Hippocampal formation (tissue), 2 donors: ENCODE data around the gene POLD3.

Experiments used
- DNase-seq, 2 donors: peaks; one replicate each; lab custom pipeline; 2025; lab: John Stamatoyannopoulos, UW

Gene POLD3

GRCh38 chr11:74691755-74692154 lies 99.4 kb downstream of the POLD3 start:
- no peak for DNase-seq
